IPS DF 4.7 (cell line): ENCODE measurements around the gene ERBB3.

Experiments used
- DNase-seq: peaks from one replicate; pipeline ENCODE4 v3.0.0-alpha.2; 2013; ENCODE audit warnings: low spot score; ENCODE audit errors: extremely low read depth

ERBB3 gene

DNA sequence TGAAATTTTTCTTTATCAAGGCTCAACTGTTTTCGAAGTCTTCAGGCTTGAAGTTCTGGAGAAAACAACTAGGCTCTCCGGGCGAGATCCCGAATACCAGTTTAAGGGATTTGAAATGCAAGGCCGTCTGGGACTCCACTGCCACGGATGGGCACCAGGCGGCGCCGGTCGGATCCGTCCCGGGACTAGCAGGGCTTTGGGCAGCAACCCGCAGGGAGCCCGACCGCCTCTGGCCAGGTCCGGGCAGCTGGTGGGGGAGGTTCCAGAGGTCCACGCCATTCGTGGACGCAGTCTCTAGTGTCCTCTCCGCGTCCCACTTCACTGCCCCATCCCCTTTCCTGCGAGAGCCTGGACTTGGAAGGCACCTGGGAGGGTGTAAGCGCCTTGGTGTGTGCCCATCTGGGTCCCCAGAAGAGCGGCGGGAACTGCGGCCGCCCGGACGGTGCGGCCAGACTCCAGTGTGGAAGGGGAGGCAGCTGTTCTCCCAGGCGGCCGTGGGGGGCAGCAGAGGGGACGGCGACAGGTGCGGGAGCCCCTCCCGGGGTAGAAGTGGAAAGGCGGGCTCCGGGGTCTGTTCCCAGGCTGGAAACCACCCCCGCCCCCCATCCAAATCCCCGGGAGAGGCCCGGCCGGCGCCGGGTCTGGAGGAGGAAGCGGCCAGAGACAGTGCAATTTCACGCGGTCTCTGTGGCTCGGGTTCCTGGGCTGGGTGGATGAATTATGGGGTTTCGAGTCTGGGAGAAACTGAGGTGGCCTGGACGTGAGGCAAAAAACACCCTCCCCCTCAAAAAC is 838 bp upstream of the ERBB3 start:
- no peak for DNase-seq

- DNase-seq, result no peak
Observed at GRCh38 chr12:56080556-56081138, 682 bp downstream of the ERBB3 start.

- DNase-seq, result no peak
Observed at GRCh38 chr12:56081393-56082347, 1.7 kb downstream of the ERBB3 start.

- no peak for DNase-seq
Observed at GRCh38 chr12:56082382-56082781, 2.4 kb downstream of the ERBB3 start.

DNA sequence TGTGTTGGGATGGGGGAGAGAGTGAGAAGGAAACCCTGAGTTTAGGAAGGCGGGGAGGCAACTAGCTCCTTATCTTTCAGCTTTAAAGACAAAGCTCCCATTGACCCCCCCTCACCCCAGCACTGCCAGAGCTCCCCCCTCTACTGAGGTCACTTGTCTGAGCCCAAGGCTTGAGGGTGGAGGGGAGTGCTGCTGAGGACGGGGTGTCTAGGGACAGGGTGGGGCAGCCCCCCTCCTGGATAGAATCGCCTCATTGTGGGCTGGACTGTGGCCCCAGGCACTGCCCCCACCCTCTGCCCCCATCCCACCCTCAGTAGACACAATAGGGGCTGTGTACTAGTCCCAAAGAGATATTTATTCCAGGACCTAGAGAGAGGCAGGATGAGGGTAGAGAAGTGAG is 3.0 kb downstream of the ERBB3 start:
- no peak for DNase-seq

DNA sequence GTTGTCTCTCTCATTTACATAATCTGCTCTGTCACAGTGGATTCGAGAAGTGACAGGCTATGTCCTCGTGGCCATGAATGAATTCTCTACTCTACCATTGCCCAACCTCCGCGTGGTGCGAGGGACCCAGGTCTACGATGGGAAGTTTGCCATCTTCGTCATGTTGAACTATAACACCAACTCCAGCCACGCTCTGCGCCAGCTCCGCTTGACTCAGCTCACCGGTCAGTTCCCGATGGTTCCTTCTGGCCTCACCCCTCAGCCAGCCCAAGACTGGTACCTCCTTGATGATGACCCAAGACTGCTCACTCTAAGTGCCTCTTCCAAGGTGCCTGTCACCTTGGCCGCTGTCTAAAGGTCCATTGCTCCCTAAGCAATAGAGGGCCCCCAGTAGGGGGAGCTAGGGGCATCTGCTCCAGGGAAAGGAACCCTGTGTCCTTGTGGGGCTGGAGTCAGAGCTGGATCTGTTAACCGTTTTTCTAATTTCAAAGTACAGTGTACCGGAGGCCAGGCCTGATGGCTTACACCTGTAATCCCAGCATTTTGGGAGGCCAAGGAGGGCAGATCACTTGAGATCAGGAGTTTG is 5.1 kb downstream of the ERBB3 start:
- DNase-seq, result no peak

DNA sequence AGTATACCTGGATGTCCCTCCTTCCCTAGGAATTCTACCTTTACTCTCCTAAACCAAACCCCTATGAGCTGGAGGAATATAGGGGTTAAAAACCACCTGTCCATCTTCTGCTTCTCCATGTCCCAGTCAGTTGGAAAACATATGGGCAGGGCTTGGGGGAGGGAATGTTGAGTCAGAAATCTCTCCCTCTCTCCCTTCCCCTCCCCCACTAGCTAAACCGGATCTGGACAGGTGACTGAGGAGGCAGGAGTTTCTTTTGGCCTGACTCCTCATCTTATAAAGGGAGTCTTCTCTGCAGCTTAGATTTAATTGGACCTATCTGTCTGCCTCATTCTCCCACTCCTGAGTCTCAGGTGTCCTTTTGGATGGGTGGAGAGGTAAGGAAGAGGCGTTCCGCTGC is 6.1 kb downstream of the ERBB3 start:
- no peak for DNase-seq

DNA sequence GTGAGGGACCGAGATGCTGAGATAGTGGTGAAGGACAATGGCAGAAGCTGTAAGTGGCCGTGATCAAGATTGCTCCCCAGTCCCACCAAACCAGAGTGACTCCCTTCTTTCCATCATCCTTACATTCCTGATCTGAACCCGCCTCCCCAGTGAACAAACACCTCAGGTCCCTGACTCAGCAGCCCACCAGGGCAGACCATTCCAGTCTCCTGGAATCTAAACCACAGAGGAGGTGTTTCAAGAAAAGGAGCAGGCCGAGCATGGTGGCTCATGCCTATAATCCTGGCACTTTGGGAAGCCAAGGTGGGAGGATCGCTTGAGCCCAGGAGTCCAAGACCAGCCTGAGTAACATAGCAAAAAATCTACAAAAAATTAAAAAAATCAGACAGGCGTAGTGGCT is 6.6 kb downstream of the ERBB3 start:
- no peak for DNase-seq

GRCh38 chr12:56087220-56087619 is 7.3 kb downstream of the ERBB3 start:
- no peak for DNase-seq

- DNase-seq, result no peak
Observed at GRCh38 chr12:56097738-56098137, 17.8 kb downstream of the ERBB3 start.

DNA sequence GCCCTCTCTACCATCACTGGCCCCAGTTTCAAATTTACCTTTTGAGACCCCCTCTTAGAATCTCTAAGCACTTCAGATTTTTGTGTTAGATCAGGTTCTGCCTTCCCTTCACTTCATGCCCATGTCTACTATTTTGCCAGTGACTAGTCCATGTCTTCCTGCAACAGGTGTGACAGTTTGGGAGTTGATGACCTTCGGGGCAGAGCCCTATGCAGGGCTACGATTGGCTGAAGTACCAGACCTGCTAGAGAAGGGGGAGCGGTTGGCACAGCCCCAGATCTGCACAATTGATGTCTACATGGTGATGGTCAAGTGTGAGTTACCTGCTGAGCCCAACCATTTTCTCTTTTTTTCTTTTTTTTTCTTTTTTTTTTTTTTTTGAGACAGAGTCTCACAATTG is 18.6 kb downstream of the ERBB3 start:
- no peak for DNase-seq

GRCh38 chr12:56099787-56100186 is 19.8 kb downstream of the ERBB3 start:
- DNase-seq, result no peak

GRCh38 chr12:56101045-56101444 is 21.1 kb downstream of the ERBB3 start:
- no peak for DNase-seq

DNA sequence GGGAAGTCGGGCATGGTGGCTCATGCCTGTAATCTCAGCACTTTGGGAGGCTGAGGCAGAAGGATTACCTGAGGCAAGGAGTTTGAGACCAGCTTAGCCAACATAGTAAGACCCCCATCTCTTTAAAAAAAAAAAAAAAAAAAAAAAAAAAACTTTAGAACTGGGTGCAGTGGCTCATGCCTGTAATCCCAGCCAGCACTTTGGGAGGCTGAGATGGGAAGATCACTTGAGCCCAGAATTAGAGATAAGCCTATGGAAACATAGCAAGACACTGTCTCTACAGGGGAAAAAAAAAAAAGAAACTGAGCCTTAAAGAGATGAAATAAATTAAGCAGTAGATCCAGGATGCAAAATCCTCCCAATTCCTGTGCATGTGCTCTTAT is 22.7 kb downstream of the ERBB3 start:
- no peak for DNase-seq

DNA sequence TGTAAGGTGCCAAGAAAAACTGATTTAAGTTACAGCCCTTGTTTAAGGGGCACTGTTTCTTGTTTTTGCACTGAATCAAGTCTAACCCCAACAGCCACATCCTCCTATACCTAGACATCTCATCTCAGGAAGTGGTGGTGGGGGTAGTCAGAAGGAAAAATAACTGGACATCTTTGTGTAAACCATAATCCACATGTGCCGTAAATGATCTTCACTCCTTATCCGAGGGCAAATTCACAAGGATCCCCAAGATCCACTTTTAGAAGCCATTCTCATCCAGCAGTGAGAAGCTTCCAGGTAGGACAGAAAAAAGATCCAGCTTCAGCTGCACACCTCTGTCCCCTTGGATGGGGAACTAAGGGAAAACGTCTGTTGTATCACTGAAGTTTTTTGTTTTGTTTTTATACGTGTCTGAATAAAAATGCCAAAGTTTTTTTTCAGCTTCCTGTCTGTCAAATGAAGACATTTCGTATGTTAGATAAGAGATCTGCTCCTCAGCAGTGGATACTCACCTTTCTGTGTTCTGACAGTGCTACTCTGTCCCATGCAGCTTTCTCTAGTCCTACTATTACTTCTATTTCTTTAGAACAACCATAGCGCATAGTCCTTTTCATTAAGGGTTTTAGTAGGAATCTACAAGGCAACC is 23.2 kb downstream of the ERBB3 start:
- DNase-seq, result no peak

DNA sequence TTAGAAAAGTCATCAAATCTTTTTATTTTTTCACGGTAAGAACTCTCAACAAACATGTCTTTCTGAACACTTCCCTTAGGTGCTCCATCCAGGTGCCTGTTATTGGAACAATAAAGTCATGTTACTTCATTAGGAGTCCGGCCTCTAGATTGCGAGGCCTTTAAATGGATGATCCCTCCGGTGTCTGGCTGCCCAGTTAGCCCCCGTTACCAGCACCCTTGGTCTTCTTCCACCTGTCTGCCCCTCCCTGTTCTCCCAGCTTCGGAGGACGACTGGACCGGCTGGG is 23.8 kb downstream of the ERBB3 start:
- DNase-seq, result no peak

GRCh38 chr12:56104109-56104814 is 24.3 kb downstream of the ERBB3 start, which contains the start of gene PA2G4:
PA2G4 (plus strand) TSS chr12:56104559; CDS start chr12:56104738, 179 bp downstream.
- peak; percentile 97 for DNase-seq

DNA sequence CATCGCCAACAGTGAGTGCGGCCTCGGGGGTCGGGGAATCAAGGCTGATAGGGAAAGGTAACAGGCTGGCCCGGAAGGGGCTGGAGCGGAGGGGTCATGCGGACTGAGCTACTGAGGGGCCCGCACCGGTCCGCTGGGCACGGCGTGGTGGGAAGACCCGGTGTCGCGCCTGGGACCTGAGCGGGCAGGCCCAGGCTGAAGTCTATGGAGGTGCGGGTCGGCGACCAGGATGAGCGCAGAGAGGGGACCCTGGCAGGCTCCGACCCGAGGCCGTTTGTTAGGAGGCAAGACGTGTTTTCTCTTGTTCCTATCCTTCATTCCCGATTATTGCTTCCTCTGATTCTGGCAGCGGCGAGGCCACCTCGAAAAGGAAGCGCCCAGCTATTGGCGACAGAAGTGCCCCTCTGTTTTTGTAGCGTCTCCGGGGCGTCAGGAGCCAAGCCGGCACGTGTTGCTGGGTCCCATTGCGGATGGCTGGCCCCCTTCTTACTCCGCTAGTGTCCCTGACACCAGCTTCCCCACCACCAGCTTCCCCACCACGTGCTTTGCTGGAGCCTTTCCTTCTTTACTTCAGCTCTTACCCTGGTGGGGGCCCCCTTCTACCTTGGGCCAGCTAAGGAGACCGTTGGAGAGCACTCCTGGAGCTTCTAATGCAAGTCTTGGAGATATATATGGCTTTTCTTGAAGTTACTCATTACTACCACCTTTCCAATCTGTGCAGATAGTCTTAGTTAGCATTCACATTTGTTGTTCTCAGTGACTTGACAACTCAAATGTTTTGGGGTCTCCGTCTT is 25.0 kb downstream of the ERBB3 start:
- DNase-seq, result no peak

- no peak for DNase-seq
Observed at GRCh38 chr12:56105609-56105902, 25.6 kb downstream of the ERBB3 start.

- no peak for DNase-seq
Observed at GRCh38 chr12:56107242-56107641, 27.3 kb downstream of the ERBB3 start.
